Measurements from ENCODE around the gene PRXL2A. TPM values are rescaled to one million over a fixed set of nuclear protein-coding genes. Genes with fewer than 3 reads are reported as not detected.

The PRXL2A gene
- total RNA-seq, 2 donors from 2014 or later = 86.0 to 101 TPM

- 70% methylated on average over 9 of the region's 9 CpGs for WGBS
- intact Hi-C loops (cut with DNase I) = no loop called here
- Histone ChIP-seq H3K4me1 (replicated peaks) (no peaks in the 10 kb centered on the region), H3K27ac (no peak overlapping the region), H3K27me3 (replicated peaks; ENCODE audit: insufficient read depth) (no peaks in the 10 kb centered on the region), H3K9me3 (no peaks in the 10 kb centered on the region), H3K4me3 (no peak overlapping the region), H3K36me3 (no peaks in the 10 kb centered on the region)
- no peak for DNase-seq (ENCODE audit: low spot score)
- TF ChIP-seq, protein P1, sequence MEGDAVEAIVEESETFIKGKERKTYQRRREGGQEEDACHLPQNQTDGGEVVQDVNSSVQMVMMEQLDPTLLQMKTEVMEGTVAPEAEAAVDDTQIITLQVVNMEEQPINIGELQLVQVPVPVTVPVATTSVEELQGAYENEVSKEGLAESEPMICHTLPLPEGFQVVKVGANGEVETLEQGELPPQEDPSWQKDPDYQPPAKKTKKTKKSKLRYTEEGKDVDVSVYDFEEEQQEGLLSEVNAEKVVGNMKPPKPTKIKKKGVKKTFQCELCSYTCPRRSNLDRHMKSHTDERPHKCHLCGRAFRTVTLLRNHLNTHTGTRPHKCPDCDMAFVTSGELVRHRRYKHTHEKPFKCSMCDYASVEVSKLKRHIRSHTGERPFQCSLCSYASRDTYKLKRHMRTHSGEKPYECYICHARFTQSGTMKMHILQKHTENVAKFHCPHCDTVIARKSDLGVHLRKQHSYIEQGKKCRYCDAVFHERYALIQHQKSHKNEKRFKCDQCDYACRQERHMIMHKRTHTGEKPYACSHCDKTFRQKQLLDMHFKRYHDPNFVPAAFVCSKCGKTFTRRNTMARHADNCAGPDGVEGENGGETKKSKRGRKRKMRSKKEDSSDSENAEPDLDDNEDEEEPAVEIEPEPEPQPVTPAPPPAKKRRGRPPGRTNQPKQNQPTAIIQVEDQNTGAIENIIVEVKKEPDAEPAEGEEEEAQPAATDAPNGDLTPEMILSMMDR (IDR thresholded peaks at IDR 0.05) = peak in 1 of 4 experiments; percentile 23
- TF ChIP-seq POLR2AphosphoS5 (IDR thresholded peaks at IDR 0.05) = no peak
- no peak for TF ChIP-seq POLR2A (IDR thresholded peaks at IDR 0.05)
Observed at GRCh38 chr10:80429521-80429973, 21.2 kb downstream of the PRXL2A start.

DNA sequence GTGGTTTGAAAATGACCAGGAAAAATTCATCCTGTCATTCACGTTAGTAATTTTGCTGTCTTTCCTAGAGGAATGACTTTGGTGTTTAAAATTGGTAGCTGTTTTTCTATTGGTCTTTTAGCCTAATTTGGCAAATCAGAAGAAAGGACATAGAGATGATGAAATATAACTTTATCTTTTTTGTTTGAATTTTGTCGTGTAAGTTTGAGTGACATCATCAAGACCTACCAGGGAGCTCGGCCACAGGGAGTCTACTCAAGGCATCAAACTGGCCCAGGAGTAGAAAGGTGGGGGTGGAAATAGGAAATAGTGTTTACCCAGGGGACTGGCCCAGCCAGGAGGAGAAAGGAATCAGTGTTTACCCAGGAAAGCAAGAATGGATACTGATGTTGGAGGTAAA lies 24.8 kb downstream of the PRXL2A start:
- WGBS = 78% methylated on average over 3 of the region's 3 CpGs
- Histone ChIP-seq H3K27me3 (replicated peaks; ENCODE audit: insufficient read depth) (no peaks in the 10 kb centered on the region), H3K36me3 (no peaks in the 10 kb centered on the region), H3K9me3 (no peaks in the 10 kb centered on the region), H3K27ac (no peak overlapping the region), H3K4me3 (no peak overlapping the region), H3K4me1 (replicated peaks) (no peaks in the 10 kb centered on the region)
- intact Hi-C loops (cut with DNase I) = no loop called here
- TF ChIP-seq POLR2AphosphoS5 (IDR thresholded peaks at IDR 0.05) = no peak
- no peak for DNase-seq (ENCODE audit: low spot score)

GRCh38 chr10:80436446-80437098 lies 28.2 kb downstream of the PRXL2A start:
- H3K36me3 ChIP-seq = no peaks in the 10 kb centered on the region
- no peak overlapping the region for H3K4me3 ChIP-seq
- WGBS = 36% methylated on average over 6 of the region's 6 CpGs
- intact Hi-C loops (cut with DNase I) = no loop called here
- peak overlapping the region in 1 of 2 donors; percentile 59 for H3K27ac ChIP-seq
- no peaks in the 10 kb centered on the region for H3K4me1 ChIP-seq (replicated peaks)
- H3K27me3 ChIP-seq (replicated peaks; ENCODE audit: insufficient read depth) = no peaks in the 10 kb centered on the region
- DNase-seq (ENCODE audit: low spot score) = no peak
- TF ChIP-seq, protein P1 (IDR thresholded peaks at IDR 0.05) = no peak
- peak; percentile 38 for TF ChIP-seq POLR2AphosphoS5 (IDR thresholded peaks at IDR 0.05)
- H3K9me3 ChIP-seq = no peaks in the 10 kb centered on the region

GRCh38 chr10:80437227-80437626 lies 28.9 kb downstream of the PRXL2A start:
- 53% methylated on average over 2 of the region's 2 CpGs for WGBS

DNA sequence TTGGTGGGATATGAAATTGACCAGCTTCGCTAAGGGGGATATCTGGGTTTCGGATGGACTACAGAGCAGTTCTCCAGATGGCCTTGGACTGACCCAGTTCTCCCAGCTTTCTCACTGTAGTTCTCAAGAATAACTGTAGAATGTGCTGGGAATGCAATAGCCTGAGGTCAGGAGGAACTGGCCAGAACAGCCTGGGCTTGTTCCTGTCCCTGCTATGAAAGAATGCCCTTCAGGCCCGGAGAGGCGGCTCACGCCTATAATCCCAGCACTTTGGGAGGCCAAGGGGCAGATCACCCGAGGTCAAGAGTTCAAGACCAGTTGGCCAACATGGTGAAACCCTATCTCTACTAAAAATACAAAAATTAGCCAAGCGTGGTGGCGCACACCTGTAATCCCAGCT lies 33.5 kb downstream of the PRXL2A start:
- intact Hi-C loops (cut with DNase I) = loop anchor here (5.0 kb wide), 1 partner anchor 60 kb away; no protein-coding TSS in a partner anchor
- no peak for DNase-seq (ENCODE audit: low spot score)
- peaks cover 3% of the 10 kb centered on the region for H3K4me1 ChIP-seq (replicated peaks)

More at GRCh38 chr10:80437227-80437626, 28.9 kb downstream of the PRXL2A start:
- H3K27me3 ChIP-seq (replicated peaks; ENCODE audit: insufficient read depth) = no peaks in the 10 kb centered on the region
- no peak overlapping the region for H3K4me3 ChIP-seq
- no peaks in the 10 kb centered on the region for H3K4me1 ChIP-seq (replicated peaks)
- intact Hi-C loops (cut with DNase I) = no loop called here
- H3K36me3 ChIP-seq = no peaks in the 10 kb centered on the region
- H3K27ac ChIP-seq = no peak overlapping the region
- H3K9me3 ChIP-seq = no peaks in the 10 kb centered on the region
- DNase-seq (ENCODE audit: low spot score) = no peak
- TF ChIP-seq POLR2AphosphoS5 (IDR thresholded peaks at IDR 0.05) (no peak), POLR2A (IDR thresholded peaks at IDR 0.05) (no peak)
- TF ChIP-seq, protein P1 (IDR thresholded peaks at IDR 0.05) = no peak

More for the DNA sequence above, 33.5 kb downstream of the PRXL2A start:
- no peak overlapping the region for H3K27ac ChIP-seq
- no peaks in the 10 kb centered on the region for H3K27me3 ChIP-seq (replicated peaks; ENCODE audit: insufficient read depth)
- H3K9me3 ChIP-seq = no peaks in the 10 kb centered on the region
- H3K4me3 ChIP-seq = no peak overlapping the region
- 93% methylated on average over 8 of the region's 8 CpGs for WGBS
- H3K36me3 ChIP-seq = no peaks in the 10 kb centered on the region
- TF ChIP-seq, protein P1 (IDR thresholded peaks at IDR 0.05) = no peak
- TF ChIP-seq POLR2A (IDR thresholded peaks at IDR 0.05) = no peak
- TF ChIP-seq POLR2AphosphoS5 (IDR thresholded peaks at IDR 0.05) = no peak
